ENCODE measurements around the gene TMEM63A.

TMEM63A gene

GRCh38 chr1:225886159-225887029, 4.2 kb upstream of the TMEM63A start:
- in situ Hi-C loops (cut with MboI; ENCODE audit: low sequenced_read_pairs) = no loop called here

- in situ Hi-C loops (cut with MboI; ENCODE audit: low sequenced_read_pairs) = no loop called here
Observed at GRCh38 chr1:225885336-225885735, 3.2 kb upstream of the TMEM63A start.

GRCh38 chr1:225883616-225884265, 1.6 kb upstream of the TMEM63A start:
- in situ Hi-C loops (cut with MboI; ENCODE audit: low sequenced_read_pairs) = no loop called here

- in situ Hi-C loops (cut with MboI; ENCODE audit: low sequenced_read_pairs) = no loop called here
Observed at GRCh38 chr1:225882694-225883615, 775 bp upstream of the TMEM63A start.

DNA sequence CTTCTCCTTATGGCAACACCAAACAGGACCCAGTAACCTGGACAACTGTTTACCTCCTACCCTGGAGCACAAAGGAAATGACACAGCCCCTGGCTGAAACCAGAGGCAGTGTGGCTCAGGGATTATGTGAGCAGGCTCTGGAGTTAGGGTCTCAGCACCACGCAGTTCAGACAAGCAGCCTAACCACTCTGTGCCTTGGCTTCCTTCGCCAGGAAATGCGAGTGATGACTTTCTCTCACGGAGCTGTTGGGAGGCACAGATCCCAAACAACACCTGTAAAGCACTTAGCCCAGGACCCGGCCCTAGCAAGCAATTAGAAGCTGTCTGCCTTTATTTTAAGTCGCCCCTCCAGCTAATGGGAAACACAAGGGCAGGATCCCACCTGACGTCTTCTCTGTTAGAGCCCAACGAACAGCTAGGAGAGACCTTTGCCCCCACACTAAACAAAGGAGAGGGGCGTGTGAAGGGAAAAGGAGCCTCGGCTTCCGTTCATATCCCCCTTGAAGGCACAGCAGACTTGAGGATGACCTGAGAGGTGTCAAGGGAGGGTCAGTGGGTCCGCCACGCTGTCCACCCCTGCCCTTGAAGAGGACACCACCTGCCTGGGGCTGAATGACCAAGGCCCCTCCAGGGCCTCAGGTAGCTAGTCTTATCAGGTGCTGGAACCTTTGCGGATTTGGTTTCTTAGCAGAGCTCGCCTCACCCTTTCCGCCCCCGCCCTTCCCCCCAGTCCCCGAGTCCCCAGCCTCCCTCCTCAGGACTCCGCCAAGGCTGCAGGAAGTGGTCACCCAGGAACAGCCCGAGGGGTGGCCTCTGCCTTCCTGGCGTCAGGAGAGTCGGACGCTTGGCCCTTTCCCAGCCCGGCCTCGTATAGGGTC, 860 bp downstream of the TMEM63A start:
- in situ Hi-C loops (cut with MboI; ENCODE audit: low sequenced_read_pairs) = no loop called here

- in situ Hi-C loops (cut with MboI; ENCODE audit: low sequenced_read_pairs) = no loop called here
Observed at GRCh38 chr1:225880636-225881035, 1.5 kb downstream of the TMEM63A start.

GRCh38 chr1:225880222-225880588, 2.0 kb downstream of the TMEM63A start:
- in situ Hi-C loops (cut with MboI; ENCODE audit: low sequenced_read_pairs) = no loop called here

DNA sequence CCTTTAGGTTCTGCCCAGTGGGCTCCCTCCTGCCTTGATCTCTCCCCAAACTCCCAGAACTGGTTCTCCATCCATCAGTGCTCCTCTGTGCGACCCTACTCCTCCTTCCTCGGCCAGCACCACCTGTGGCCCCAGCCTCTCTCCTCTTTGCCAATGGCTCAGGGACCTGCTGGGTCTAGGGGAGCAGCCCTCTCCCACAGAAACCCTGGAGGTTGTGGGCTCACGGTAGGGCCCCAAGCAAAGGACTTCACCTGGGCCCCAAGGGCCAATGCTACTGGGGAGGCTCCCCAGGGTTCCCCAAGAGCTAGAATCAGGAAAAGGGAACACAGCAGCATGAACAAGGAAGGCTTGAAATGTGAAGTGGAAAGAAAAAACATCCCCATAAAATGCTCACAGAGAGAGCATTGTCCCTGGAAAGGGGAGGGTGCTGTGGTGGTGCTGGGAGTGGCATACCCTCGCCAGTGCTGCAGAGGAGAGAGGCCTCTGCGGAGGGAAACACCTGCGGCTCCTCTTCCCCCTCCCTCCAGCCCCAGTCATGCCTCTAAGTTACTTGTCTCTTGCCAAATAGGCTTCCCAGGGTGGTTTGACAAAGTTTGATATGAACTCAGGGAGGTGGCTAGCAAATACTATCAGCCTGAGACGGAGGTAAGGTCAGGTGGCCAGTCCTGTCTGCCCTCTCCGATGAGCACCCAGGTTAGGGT, 2.5 kb downstream of the TMEM63A start:
- in situ Hi-C loops (cut with MboI; ENCODE audit: low sequenced_read_pairs) = no loop called here

DNA sequence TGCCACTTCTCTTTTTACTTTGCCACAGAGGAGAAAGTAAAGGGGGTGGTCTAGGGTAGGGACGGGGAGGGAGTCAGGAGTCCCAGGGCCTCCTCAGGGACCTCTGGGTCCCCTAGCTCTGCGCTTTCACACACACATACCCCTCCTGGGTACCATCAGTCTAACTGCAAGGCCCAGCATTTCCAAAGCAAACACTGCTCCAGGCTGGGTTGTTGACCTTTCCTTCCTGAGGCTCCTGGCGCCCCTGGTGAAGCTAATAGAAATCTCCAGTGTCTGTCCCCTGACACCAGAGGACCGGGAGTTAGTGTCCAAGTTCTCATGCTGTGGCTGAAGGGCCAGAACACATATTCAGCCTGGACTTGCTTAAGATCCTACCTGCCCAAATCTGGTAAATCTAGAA, 3.9 kb downstream of the TMEM63A start:
- in situ Hi-C loops (cut with MboI; ENCODE audit: low sequenced_read_pairs) = no loop called here

GRCh38 chr1:225877580-225877979, 4.6 kb downstream of the TMEM63A start:
- in situ Hi-C loops (cut with MboI; ENCODE audit: low sequenced_read_pairs) = no loop called here

- in situ Hi-C loops (cut with MboI; ENCODE audit: low sequenced_read_pairs) = no loop called here
Observed at GRCh38 chr1:225876900-225877510, 5.2 kb downstream of the TMEM63A start.

DNA sequence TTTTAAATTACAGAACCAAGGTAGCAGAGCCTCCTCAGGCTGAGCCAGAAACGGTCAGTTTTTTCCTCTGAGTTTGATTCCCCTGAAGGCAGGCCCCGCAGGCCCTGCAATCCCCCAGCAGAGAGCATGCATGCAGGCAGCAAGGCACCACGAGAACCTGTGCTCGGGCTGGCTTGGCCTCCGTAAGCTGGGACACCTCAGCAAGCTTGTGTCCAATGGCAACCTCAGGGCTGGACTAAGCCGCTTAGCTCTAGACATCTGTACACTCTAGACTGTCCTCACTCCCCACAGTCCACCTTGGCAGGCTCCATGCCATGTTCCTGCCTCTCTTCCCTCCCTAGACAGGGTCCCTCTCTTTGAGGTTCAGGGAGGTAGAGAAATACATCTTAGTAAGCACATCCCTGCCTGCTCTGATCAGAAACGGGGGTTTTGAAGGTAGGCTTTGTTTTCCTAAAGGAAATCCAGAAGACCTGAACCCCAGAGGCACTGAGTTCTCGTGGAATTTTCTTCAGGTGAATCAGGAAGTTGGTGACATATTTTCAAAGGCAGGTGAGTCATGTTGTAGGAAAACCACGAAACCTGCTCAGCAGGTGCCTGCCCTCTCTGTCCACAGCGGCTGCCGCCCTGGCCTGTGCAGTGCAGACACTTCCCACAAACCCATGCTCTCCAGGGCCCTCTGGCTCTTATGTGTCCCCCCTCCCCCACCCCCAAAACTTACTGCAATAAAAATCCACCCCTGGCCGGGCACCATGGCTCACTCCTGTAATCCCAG, 7.0 kb downstream of the TMEM63A start:
- in situ Hi-C loops (cut with MboI; ENCODE audit: low sequenced_read_pairs) = no loop called here

GRCh38 chr1:225874431-225874830, 7.7 kb downstream of the TMEM63A start:
- in situ Hi-C loops (cut with MboI; ENCODE audit: low sequenced_read_pairs) = no loop called here

GRCh38 chr1:225873281-225873850, 8.8 kb downstream of the TMEM63A start:
- in situ Hi-C loops (cut with MboI; ENCODE audit: low sequenced_read_pairs) = no loop called here

GRCh38 chr1:225872075-225872430, 10.1 kb downstream of the TMEM63A start:
- in situ Hi-C loops (cut with MboI; ENCODE audit: low sequenced_read_pairs) = no loop called here

- in situ Hi-C loops (cut with MboI; ENCODE audit: low sequenced_read_pairs) = no loop called here
Observed at GRCh38 chr1:225871359-225872074, 10.7 kb downstream of the TMEM63A start.

DNA sequence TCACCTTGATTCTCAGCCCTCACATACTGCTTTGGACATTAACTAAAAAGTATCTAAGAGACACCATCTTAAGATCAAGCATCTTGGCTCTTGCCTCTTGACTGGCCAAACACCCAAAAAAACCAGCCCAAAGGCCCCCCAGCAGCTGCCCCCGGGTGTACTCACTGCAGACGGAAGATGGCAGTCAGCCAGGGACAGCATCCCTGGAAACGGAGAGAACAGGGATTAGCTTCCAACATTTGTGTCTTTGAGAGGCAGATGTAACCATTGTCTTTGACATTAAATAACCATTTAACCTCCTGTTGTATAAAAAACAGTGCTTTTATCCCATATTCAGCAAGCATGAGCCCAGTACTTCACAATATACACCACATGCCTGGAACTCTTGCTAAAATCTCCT, 11.3 kb downstream of the TMEM63A start:
- in situ Hi-C loops (cut with MboI; ENCODE audit: low sequenced_read_pairs) = no loop called here
